Measurements from ENCODE around the gene RGS16.

Gene RGS16

GRCh38 chr1:182607566-182607965 is 3.4 kb upstream of the RGS16 start:
- no peak for DNase-seq

DNA sequence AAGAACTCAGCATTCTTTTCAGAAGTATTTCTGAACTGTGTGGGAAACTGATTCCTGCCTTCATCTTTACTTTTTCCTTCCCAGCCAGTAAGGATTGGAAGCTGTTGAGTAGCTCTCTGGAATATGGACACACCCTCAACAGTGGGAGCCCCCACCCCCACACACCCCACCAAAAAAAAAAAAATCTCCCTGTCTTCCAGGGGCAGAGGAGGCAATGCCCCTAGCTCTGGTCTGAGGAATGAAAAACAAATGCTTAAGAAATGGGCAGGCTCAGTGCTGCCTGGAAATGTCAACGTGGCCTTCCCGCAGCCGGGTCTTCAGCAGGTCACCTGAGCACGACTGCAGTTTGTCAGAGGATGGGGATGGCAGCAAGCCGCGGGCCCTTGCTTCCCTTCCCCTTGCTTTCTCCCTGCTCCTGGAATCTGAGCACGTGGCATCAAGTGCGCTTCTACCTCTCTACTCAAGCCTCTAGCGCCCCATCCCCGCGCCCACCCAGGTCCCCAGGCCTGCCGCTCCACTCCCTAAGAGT is 479 bp downstream of the RGS16 start:
- DNase-seq: no peak

- peak; percentile 75 for DNase-seq
These were observed 1.1 kb downstream of the RGS16 start for GRCh38 chr1:182602935-182603645.

- no peak for DNase-seq
These were observed 2.3 kb downstream of the RGS16 start for GRCh38 chr1:182601913-182602312.

DNA sequence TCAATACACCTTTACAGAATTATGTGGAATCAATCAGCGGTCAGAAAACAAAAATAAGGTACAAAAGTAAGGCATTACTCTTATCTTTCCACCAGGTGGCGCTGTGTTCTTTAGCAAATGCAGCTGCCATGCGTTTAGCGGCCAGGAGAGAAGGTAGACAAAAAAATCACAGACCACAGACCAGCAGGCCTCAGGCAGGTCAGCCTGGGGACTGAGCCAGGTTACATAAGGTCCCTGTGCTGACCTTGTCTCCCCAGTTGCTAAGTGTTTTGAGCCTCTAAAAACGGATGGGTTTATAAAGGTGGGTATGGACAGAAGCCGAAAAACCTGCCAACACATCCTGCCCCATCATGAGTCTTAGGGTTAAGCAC is 2.8 kb downstream of the RGS16 start:
- DNase-seq: peak; percentile 81

DNA sequence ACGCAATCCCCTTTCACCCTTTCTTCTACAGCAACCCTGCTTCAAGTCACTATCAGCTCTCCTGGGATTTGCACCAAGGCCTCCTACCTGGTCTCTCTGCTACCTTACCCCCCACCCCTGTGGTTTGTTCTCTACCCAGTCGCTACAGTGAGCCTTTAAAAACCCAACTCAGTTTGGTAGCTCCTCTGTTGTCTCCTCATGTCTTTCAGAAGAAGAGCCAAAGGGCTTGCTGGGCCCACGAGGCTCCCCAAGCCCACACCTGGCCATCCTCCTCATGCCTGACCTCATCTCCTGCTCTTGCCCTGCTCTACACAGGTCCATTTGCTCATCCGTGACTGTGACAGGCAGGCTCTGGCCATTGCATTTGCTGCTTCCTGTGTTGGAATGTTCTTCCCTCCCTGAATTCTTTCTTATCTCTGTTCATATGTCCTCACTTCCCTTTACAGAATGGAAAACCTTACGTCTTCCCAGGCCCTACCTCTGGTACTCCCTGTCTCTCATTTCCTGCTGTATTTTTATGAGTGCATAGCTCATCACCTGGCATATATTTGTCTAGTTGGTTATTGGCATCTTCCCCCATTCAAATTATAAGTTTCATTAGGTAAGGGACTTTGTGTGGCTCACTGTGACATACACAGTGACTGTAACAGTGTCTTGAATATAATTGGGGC is 3.3 kb downstream of the RGS16 start:
- DNase-seq: no peak

DNA sequence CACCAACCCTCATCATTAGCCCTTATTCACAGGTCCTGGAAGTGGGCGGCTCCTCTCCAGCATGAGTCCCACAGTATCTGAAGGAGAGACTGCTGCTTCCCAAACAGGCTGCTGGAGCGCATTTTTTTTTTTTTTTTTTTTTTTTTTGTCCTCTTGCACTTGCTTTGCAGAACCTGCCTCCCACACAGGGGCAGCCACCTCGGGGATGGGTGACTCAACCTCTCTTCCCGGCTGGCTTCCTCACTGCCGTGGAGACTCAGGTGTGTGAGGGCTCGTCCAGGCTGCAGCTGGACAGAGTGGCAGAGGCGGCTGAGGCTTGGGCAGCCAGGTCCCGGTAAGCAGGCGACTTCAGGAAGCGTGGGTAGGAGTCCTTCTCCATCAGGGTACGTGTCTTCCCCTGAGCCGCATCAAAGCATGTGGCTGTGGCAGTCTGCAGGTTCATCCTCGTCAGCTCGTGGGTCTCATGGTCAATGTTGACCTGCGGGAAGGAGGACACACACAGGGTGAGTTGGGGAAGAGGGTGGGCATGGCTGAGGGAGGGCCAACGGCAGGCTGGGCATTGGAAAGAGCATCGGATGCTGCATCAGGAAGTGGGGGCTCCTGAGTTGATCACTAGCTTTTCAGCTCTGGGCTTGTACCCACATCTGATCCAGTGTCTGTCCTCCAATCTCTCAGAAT is 4.0 kb downstream of the RGS16 start:
- no peak for DNase-seq

GRCh38 chr1:182599339-182599738 is 4.8 kb downstream of the RGS16 start:
- no peak for DNase-seq

DNA sequence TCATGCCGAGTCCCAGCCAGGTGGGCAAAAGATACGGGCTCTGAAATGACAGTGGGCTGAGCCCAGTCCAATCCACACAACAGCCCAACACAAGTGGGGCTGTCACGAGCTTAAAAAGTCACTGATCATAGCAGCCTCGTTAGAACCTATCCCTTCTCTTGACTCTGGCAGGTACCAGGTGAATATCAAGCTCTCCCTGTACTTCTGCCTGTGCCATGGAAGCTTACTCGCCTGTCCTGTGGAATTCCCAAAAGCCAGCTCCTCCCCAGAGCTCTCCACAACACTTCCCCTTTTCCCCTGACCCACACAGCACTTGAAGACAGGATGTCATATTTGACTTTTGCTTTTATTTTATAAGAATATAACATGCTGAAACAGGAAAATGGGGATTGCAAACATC is 5.9 kb downstream of the RGS16 start:
- DNase-seq: no peak

DNA sequence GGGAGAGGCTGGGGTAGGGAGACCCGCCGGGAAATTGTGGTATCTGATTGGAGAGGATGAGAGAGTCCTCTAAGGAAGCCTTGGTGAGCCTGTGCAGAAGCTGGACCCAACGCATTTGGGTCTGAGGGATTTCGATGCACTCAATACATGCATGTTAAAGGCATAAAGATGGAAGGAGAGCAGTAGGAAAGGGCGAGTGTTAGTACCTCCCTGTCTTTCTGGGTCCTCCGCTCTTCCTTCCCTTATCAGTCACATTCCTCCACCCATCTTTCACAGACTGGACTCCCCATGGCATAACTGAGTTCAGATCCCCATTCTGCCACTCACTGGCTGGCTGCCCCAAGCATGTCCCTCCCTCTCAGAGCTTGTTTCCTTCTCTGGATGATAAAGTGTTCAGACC is 7.3 kb downstream of the RGS16 start:
- no peak for DNase-seq

DNA sequence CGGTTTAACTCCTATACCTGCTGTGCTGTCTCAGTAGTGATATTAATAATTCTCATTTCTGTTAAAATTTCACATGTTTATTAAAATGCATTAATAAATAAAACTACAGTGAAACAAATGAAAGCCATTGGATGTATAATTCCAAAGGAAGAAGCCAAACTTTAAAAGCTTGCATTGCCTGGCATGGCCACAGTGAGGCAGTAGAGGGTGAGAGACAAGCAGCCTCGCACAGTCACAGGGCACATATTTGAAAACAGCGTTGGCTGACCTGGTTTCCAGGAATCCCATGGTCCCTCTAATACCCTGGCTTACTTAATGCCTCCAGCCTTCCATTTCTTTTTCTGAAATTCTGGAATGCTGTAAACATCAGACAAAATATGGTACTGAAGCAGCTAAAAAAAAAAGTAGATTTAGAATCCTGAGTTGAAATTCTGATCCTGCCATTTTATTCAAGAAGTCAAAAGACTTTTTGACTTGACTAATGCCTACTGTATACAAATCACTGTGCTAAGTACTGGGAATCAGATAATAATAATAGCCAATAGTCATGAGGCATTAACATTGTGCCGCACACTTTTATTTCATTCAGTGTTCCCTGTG is 8.4 kb downstream of the RGS16 start:
- DNase-seq: peak; percentile 57

GRCh38 chr1:182589931-182590330 is 14.3 kb downstream of the RGS16 start:
- DNase-seq: no peak

- no peak for DNase-seq
These were observed 14.7 kb downstream of the RGS16 start for GRCh38 chr1:182589520-182589919.

- DNase-seq: peak; percentile 58
These were observed 15.4 kb downstream of the RGS16 start, which contains the start of gene RNASEL for GRCh38 chr1:182588500-182589396. Gene RNASEL (minus strand): TSS chr1:182589256. CDS start chr1:182586806, 2,450 bp downstream.

DNA sequence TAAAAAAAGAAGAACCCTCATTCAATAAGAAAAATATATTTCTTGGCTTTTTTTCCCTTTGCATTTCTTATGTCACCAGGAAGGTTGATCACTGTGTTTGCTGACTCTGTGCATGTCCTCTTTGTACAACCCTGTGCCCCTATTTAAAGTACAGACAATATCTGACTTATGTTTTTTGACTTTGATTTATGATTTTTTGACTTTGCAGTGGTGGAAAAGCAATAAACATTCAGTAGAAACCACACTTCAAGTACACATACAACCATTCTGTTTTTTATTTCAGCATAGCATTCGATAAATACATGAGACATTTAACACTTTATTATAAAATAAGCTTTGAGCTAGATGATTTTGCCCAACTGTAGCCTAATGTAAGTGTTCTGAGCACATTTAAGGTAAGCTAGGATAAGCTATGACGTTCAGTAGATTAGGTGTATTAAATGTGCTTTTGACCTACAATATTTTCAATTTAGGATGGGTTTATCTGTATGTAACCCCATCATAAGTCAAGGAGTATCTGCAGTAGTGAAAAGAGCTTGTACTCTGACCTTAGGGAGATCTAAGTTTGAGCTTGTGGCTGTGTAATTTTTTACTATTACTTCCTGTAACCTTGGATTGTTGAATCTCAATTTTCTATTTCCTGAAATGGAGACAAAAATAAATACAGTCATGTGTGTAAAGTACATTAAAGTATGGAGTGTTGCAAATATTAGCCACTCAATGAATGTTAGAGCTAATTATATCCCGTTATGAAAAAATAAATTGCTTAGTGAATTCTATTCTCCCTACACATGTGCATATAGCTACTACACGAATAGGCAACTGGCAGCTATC is 16.3 kb downstream of the RGS16 start:
- DNase-seq: no peak

DNA sequence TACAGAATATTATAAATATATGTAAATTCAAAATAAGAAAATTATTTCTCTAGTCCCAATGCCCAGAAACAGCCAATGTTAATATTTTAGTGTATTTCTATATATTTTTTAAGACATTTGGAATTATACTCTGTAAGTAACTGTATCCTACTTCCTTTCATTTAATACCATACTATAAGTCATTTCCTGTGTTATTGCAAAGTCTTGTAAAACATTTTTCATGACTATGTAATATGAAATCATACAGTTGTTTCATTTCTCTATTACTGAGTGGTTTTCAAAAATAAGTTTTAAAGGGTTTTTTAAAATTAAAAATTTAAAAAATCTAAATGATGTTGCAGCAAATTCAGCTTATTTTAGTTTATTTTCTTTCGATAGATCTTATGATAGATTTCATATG is 17.1 kb downstream of the RGS16 start:
- no peak for DNase-seq

DNA sequence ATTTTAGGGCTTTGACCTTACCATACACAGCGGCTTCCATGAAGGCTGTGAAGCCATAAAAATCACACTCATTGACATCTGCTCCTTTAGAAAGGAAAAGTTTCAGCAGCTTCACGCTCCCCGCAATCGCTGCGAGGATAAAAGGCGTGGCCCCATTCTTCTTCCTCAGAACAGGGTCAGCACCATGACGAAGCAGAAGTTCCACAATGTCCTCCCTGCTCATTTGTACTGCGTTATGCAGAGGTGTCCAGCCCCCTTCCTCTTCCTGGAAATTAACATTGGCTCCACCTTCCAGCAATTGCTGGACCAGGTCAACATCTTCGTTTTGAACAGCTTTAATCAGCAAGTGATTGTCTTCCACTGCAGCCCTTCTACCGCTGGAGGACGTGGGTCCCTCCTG is 17.8 kb downstream of the RGS16 start:
- no peak for DNase-seq

DNA sequence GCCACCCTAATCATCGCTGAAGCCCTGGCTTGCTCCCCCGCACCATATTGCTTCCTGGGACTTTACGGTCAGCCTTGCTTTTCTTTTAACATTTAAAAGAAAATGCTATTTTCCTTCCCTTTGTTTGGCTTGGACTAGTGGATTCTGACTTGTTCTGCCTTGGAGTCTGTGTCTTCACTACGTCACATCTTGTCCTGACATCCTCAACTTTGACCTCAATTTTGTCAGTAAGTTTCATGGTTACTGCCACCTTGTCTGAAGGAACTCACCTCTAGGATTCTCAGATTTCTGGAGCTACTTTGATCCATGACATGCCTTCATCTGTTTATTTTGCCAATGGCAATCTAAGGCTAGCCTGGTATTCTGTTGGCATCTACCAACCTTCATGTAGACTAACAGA is 19.4 kb downstream of the RGS16 start:
- no peak for DNase-seq

GRCh38 chr1:182580736-182581135 is 23.5 kb downstream of the RGS16 start:
- no peak for DNase-seq

DNA sequence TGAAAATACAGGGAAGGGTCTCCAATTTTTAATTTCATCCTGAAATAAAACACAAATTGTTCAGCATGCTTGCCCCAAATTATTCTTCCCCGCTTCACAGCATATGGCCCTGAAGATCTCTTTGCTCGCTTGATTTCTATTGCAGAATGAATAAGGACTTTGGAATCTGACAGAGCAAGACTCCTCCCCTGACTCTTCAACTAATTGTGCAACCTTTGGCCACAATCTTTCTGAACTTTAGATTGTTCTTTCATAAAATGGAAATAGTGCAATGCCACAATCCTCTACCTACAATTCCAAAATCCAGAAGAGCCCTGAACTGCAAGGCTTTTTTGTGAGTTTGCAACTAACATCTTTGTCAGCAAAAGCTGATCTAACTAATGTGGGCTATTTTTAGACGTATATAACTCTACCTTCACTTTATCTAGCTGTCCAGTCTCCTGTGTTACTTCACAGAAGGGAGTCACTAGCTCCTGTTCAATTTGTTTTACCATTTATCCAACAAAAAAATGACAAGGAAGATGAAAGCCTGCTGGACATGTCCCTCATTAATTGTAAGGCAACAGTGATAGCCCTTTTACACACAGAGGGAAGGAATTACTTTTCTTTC is 28.5 kb downstream of the RGS16 start:
- DNase-seq: no peak

DNA sequence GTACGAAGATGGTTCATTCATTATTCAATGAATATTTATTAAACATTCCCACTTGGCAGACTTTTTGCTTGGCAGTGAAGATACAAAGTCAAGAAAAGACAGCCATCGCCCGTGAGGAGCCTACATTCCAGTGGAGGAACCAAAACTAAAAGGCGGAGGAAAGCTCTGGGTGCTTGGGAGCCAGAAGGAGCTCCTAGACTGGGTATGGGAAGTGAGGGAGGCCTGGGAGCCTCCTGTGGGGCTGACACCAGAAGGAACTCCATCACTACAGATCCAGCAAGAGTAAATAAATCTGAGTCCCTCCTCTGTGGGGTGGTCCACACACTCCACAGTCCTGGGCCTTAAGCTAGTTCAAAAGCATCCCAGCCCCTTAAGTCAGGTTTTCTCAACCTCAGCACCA is 30.0 kb downstream of the RGS16 start:
- DNase-seq: no peak
